ENCODE results near the gene PUS7. TPM values are rescaled to one million over a fixed set of nuclear protein-coding genes. Genes with fewer than 3 reads are reported as not detected.

The PUS7 gene
- total RNA-seq, 1 donor from 2014 or later, result 17.8 TPM

DNA sequence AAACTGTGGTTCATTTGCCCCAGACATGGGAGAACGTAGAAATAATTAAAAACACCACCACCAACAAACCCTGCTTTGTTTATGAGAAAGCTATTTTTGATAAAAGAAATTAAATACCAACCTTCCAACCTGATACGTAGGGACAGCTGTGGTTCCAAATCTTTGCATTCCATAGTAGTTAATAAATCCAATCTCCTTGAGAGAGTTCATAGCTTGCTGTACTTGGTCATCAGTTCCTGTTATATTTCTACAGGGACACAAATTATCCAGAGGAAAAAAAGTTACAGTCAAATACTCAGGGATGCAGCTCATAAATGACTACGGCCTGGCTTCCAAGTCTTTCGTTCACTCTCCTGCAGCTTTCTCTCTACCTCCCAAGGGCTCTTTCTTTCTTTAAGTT lies 41.1 kb downstream of the PUS7 start:
- ChIA-PET CTCF (no interaction called here), POLR2A (interaction anchor here (0.6 kb wide), 1 partner anchor 530 kb away, joined by 3 read pairs; no protein-coding TSS in a partner anchor)
- ATAC-seq (ENCODE audit: low read depth), result no peak
- DNase-seq, result no peak
- H3K27me3 Mint-ChIP-seq, result no peaks in the 10 kb centered on the region
- H3K36me3 Mint-ChIP-seq (ENCODE audit: low read depth), result peaks cover 15% of the 10 kb centered on the region
- H3K4me1 Mint-ChIP-seq, result no peaks in the 10 kb centered on the region
- no peaks in the 10 kb centered on the region for H3K9me3 Mint-ChIP-seq
- no peak overlapping the region for H3K27ac Mint-ChIP-seq
- intact Hi-C loops (cut with micrococcal nuclease), result no loop called here
- TF ChIP-seq, protein P1, sequence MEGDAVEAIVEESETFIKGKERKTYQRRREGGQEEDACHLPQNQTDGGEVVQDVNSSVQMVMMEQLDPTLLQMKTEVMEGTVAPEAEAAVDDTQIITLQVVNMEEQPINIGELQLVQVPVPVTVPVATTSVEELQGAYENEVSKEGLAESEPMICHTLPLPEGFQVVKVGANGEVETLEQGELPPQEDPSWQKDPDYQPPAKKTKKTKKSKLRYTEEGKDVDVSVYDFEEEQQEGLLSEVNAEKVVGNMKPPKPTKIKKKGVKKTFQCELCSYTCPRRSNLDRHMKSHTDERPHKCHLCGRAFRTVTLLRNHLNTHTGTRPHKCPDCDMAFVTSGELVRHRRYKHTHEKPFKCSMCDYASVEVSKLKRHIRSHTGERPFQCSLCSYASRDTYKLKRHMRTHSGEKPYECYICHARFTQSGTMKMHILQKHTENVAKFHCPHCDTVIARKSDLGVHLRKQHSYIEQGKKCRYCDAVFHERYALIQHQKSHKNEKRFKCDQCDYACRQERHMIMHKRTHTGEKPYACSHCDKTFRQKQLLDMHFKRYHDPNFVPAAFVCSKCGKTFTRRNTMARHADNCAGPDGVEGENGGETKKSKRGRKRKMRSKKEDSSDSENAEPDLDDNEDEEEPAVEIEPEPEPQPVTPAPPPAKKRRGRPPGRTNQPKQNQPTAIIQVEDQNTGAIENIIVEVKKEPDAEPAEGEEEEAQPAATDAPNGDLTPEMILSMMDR (IDR thresholded peaks at IDR 0.05), result no peak
- no peak overlapping the region for H3K4me3 Mint-ChIP-seq

DNA sequence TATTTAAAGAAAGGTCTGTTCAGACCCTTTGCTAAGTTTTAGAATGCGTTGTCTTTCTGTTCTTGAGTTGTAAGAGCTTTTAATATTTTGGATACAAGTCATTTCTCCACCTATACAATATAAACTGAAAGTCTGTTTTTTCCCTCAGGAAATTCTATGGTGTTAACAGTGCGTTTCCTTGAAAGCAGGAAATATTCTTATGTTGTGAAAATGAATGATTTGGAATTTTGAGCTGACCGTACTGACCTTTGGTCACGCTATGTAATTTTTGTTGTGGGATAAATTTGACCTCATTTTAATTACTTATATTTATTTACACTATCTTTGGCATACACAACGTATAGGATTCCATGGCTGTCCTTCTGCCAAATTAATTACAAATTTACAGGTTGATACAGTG lies 43.5 kb downstream of the PUS7 start:
- DNase-seq (no peak), ATAC-seq (ENCODE audit: low read depth) (no peak)
- ChIA-PET CTCF (no interaction called here), POLR2A (no interaction called here)
- H3K4me1 Mint-ChIP-seq, result no peaks in the 10 kb centered on the region
- intact Hi-C loops (cut with micrococcal nuclease), result no loop called here
- peaks cover 15% of the 10 kb centered on the region for H3K36me3 Mint-ChIP-seq (ENCODE audit: low read depth)
- no peak overlapping the region for H3K4me3 Mint-ChIP-seq
- TF ChIP-seq, protein P1 (IDR thresholded peaks at IDR 0.05), result no peak
- H3K27ac Mint-ChIP-seq, result no peak overlapping the region
- no peaks in the 10 kb centered on the region for H3K27me3 Mint-ChIP-seq
- no peaks in the 10 kb centered on the region for H3K9me3 Mint-ChIP-seq

DNA sequence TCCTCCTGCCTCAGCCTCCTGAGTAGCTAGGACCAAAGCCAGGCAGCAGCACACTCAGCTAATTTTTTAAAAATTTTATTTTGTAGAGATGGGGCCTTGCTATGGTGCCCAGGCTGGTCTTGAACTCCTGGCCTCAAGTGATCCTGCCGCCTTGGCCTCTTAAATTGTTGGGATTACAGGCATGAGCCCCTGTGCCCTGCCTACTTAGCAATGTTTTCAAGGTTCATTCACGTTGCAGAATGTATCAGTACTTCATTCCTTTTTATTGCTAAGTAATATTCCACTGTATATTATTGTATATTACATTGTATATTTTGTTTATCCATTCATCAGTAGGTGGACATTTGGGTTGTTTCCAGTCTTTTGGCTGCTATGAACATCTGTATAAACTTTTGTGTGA lies 44.2 kb downstream of the PUS7 start:
- ChIA-PET POLR2A (interaction anchor here (0.6 kb wide), 1 partner anchor 557 kb away, joined by 4 read pairs; no protein-coding TSS in a partner anchor), CTCF (no interaction called here)
- no peak for ATAC-seq (ENCODE audit: low read depth)
- Mint-ChIP-seq H3K4me3 (no peak overlapping the region), H3K4me1 (no peaks in the 10 kb centered on the region), H3K9me3 (no peaks in the 10 kb centered on the region), H3K36me3 (ENCODE audit: low read depth) (peaks cover 15% of the 10 kb centered on the region), H3K27me3 (no peaks in the 10 kb centered on the region), H3K27ac (no peak overlapping the region)
- TF ChIP-seq, protein P1 (IDR thresholded peaks at IDR 0.05), result no peak
- no peak for DNase-seq
- intact Hi-C loops (cut with micrococcal nuclease), result no loop called here

DNA sequence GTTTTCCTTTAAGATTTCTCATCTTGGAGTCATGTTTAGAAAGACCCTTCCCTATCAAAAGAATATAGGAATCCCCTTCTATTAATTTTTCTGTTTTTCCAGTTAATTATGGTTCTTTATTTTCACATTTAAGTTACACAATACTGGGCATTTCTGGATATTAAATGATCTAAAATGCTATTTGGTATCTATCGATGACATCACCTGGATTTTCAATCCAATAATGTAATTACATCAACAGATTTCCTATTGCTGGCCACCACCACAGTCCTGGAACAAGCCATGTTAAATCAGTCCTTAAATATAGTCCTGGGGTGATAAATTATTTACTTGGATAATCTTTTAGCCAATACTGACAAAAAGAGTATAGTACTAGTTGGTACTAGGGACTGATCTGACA lies 48.0 kb downstream of the PUS7 start:
- ATAC-seq (ENCODE audit: low read depth) (no peak), DNase-seq (no peak)
- CTCF ChIA-PET, result no interaction called here
- intact Hi-C loops (cut with micrococcal nuclease), result no loop called here
- TF ChIP-seq, protein P1 (IDR thresholded peaks at IDR 0.05), result no peak
- no peak overlapping the region for H3K27ac Mint-ChIP-seq
- H3K9me3 Mint-ChIP-seq, result no peaks in the 10 kb centered on the region
- H3K36me3 Mint-ChIP-seq (ENCODE audit: low read depth), result peaks cover 11% of the 10 kb centered on the region
- H3K4me3 Mint-ChIP-seq, result no peak overlapping the region
- no peaks in the 10 kb centered on the region for H3K4me1 Mint-ChIP-seq
- no peaks in the 10 kb centered on the region for H3K27me3 Mint-ChIP-seq
- POLR2A ChIA-PET, result no interaction called here

DNA sequence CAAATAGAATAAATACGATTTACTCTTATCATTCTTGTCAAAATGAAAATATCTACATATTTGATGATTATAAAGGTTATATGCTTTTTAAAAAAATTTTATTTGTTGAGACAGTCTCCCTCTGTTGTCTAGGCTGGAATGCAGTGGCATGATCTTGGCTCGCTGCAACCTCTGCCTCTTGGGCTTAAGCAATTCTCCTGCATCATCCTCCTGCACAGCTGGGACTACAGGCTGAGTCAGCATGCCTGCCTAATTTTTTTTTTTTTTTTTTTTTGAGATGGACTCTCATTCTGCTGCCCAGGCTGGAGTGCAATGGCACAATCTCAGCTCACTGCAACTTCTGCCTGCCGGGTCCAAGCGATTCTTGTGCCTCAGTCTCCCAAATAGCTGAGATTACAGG lies 48.9 kb downstream of the PUS7 start:
- Mint-ChIP-seq H3K4me3 (no peak overlapping the region), H3K36me3 (ENCODE audit: low read depth) (peaks cover 8% of the 10 kb centered on the region), H3K4me1 (no peaks in the 10 kb centered on the region), H3K27me3 (no peaks in the 10 kb centered on the region), H3K27ac (no peak overlapping the region), H3K9me3 (no peaks in the 10 kb centered on the region)
- ATAC-seq (ENCODE audit: low read depth) (no peak), DNase-seq (no peak)
- CTCF ChIA-PET, result no interaction called here
- POLR2A ChIA-PET, result no interaction called here
- TF ChIP-seq, protein P1 (IDR thresholded peaks at IDR 0.05), result no peak
- intact Hi-C loops (cut with micrococcal nuclease), result no loop called here
